ENCODE results near the gene RHOU.

DNA sequence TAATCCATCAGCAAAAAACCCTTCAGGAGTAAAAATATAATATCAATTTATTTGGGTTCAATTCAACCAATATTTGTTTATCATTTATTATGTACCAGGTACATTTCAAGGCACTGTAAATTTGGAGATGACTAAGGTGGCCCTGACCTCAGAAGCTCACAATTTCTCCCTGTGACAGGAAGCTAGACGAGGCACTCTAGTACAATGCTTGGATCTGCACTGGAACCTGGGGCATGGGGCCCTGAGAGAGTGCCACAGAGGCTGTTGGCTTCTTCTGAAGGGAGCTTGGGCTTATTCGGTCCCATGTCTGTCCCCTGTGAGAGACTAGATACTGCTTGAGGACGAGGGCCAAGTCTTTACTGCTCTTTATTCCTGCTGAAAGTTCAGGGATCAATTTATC, 31.5 kb downstream of the RHOU start:
- TF ChIP-seq, protein P1, sequence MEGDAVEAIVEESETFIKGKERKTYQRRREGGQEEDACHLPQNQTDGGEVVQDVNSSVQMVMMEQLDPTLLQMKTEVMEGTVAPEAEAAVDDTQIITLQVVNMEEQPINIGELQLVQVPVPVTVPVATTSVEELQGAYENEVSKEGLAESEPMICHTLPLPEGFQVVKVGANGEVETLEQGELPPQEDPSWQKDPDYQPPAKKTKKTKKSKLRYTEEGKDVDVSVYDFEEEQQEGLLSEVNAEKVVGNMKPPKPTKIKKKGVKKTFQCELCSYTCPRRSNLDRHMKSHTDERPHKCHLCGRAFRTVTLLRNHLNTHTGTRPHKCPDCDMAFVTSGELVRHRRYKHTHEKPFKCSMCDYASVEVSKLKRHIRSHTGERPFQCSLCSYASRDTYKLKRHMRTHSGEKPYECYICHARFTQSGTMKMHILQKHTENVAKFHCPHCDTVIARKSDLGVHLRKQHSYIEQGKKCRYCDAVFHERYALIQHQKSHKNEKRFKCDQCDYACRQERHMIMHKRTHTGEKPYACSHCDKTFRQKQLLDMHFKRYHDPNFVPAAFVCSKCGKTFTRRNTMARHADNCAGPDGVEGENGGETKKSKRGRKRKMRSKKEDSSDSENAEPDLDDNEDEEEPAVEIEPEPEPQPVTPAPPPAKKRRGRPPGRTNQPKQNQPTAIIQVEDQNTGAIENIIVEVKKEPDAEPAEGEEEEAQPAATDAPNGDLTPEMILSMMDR (IDR thresholded peaks at IDR 0.05; ENCODE audit: extremely low read depth in 1 of 2, insufficient read depth in 1 of 2, low read depth in 1 of 2, low read length in 2 of 2), result no peak
- TF ChIP-seq POLR2AphosphoS5 (IDR thresholded peaks at IDR 0.05; ENCODE audit: insufficient read depth, low read depth, low read length) (no peak), POLR2A (IDR thresholded peaks at IDR 0.05; ENCODE audit: low read depth, low read length) (no peak), GATA2 (IDR thresholded peaks at IDR 0.05; ENCODE audit: insufficient read depth, insufficient read length, low read depth, low read length) (no peak), JUN (IDR thresholded peaks at IDR 0.05; ENCODE audit: borderline replicate concordance, insufficient read depth, insufficient read length, low read depth) (no peak), EZH2 (IDR thresholded peaks at IDR 0.05; ENCODE audit: borderline replicate concordance, low read depth, low read length, severe bottlenecking) (no peak)

Data from endothelial cell of umbilical vein (primary cell).